GM12878 (cell line): Measurements from ENCODE around the gene ZBED5. TPM values are rescaled to one million over a fixed set of nuclear protein-coding genes. Genes with fewer than 3 reads are reported as not detected.

Experiments used
- ATAC-seq: fragments of 200-7000 bp; cut with Tn5 transposase; 3 replicates; pipeline ENCODE4 v1.9.1; 2020; ENCODE audit warnings: mild to moderate bottlenecking, moderate library complexity
- BruUV-seq: library from RNA; stranded (reverse); fragments of 400-500 nt; replicated peaks from 2 replicates; lab custom pipeline; 2021; lab: Mats Ljungman, UMichigan
- CTCF ChIA-PET: fragments of 300-600 bp; sonication (Branson Sonifier 250); formaldehyde crosslinking; extraction: SDS; loops from one replicate; lab custom pipeline; 2021; ENCODE audit warnings: inconsistent platforms; lab: Yijun Ruan, JAX
- POLR2A ChIA-PET: fragments of 350-600 bp; formaldehyde crosslinking; extraction: SDS; loops from one replicate; lab custom pipeline; 2021; ENCODE audit warnings: inconsistent platforms; lab: Charles Lee
- RAD21 ChIA-PET: fragments of 300-600 bp; sonication (Branson Sonifier 250); formaldehyde crosslinking; loops from one replicate; lab custom pipeline; 2023; ENCODE audit warnings: antibody characterized with exemption; ENCODE audit not compliant: unreplicated experiment; lab: Charles Lee
- SMC1A ChIA-PET: fragments of 300-600 bp; sonication (Branson Sonifier 250); formaldehyde crosslinking; loops from one replicate; lab custom pipeline; 2023; ENCODE audit not compliant: unreplicated experiment, uncharacterized antibody; lab: Charles Lee
- DNase-seq: peaks from one replicate; pipeline ENCODE4 v3.0.0-alpha.2; 2011; ENCODE audit warnings: low read depth, low spot score
- FAIRE-seq: peaks from 3 replicates; lab custom pipeline; 2011; peaks lifted over from hg19 to GRCh38; lab: Jason Lieb, UNC
- H2AFZ ChIP-seq: 2 replicates; pipeline ENCODE4 v1.6.0; 2011; ENCODE audit warnings: low read depth, low read length, control low read depth; ENCODE audit not compliant: control insufficient read depth
- H3K27ac ChIP-seq: 2 replicates; pipeline ENCODE4 v1.5.1; 2011; ENCODE audit warnings: control low read depth; ENCODE audit not compliant: control insufficient read depth, insufficient read depth
- H3K27me3 ChIP-seq, 2 experiments: replicated peaks in 1 of 2; 2 replicates each; pipeline versions ENCODE4 v1.6.0 to v1.6.1; 2011; ENCODE audit warnings: low read length in 1 of 2; ENCODE audit not compliant: control insufficient read depth in 2 of 2, insufficient read depth in 2 of 2
- H3K36me3 ChIP-seq, 2 experiments: 2 replicates each; pipeline ENCODE4 v1.5.1; 2011; ENCODE audit warnings: low read length in 1 of 2; ENCODE audit not compliant: control insufficient read depth in 2 of 2, insufficient read depth in 2 of 2
- H3K4me1 ChIP-seq: 2 replicates; pipeline ENCODE4 v1.6.1; 2011; ENCODE audit warnings: mild to moderate bottlenecking, low read length, moderate library complexity, mixed read lengths; ENCODE audit not compliant: control insufficient read depth, insufficient read depth
- H3K4me2 ChIP-seq: 2 replicates; pipeline ENCODE4 v1.6.0; 2011; ENCODE audit warnings: control low read depth; ENCODE audit not compliant: control insufficient read depth, insufficient read depth
- H3K4me3 ChIP-seq: fragments of 200-600 bp; sonication (generic); 2 replicates; pipeline ENCODE4 v1.5.1; 2016
- H3K79me2 ChIP-seq: 2 replicates; pipeline ENCODE4 v1.6.0; 2011; ENCODE audit warnings: low read length; ENCODE audit not compliant: control insufficient read depth, insufficient read depth
- H3K9ac ChIP-seq: 2 replicates; pipeline ENCODE4 v1.8.0; 2011; ENCODE audit warnings: low read length, control low read depth, mixed read lengths; ENCODE audit not compliant: control insufficient read depth, insufficient read depth
- H3K9me3 ChIP-seq: replicated peaks from 3 replicates; pipeline ENCODE4 v1.5.1; 2011; ENCODE audit warnings: mild to moderate bottlenecking, low read length; ENCODE audit not compliant: control insufficient read depth, insufficient read depth
- H4K20me1 ChIP-seq: 2 replicates; pipeline ENCODE4 v1.6.0; 2011; ENCODE audit not compliant: control insufficient read depth, insufficient read depth
- ATF3 ChIP-seq: IDR thresholded peaks from 2 replicates; pipeline ENCODE4 v1.6.1; 2011; ENCODE audit warnings: low read depth, mild to moderate bottlenecking, low read length, moderate library complexity, borderline replicate concordance; ENCODE audit errors: extremely low read depth
- BRCA1 ChIP-seq: IDR thresholded peaks from 2 replicates; pipeline ENCODE4 v1.6.1; 2011; ENCODE audit warnings: low read depth, low read length, improper control_type of control experiment
- CBX5 ChIP-seq: sonication (generic); IDR thresholded peaks from 2 replicates; pipeline ENCODE4 v1.6.1; 2016; ENCODE audit warnings: low read depth, moderate library complexity, mild to moderate bottlenecking, inconsistent platforms
- ESRRA ChIP-seq: IDR thresholded peaks from 2 replicates; pipeline ENCODE4 v1.6.1; 2012; ENCODE audit warnings: mild to moderate bottlenecking, low read length, improper control_type of control experiment
- ETV6 ChIP-seq, 2 experiments: fragments of 450-650 bp in 1 of 2; IDR thresholded peaks in 1 of 2; conservative IDR thresholded peaks in 1 of 2; 2 replicates each; pipeline ENCODE4 v1.6.1; 2014; ENCODE audit warnings: antibody characterized with exemption in 1 of 2, borderline replicate concordance in 1 of 2, low read depth in 1 of 2, mild to moderate bottlenecking in 1 of 2, moderate library complexity in 1 of 2
- IRF3 ChIP-seq: fragments of 450-650 bp; IDR thresholded peaks from 2 replicates; pipeline ENCODE4 v1.6.1; 2014; ENCODE audit warnings: mild to moderate bottlenecking
- MTA3 ChIP-seq: IDR thresholded peaks from 2 replicates; pipeline ENCODE4 v1.6.1; 2012; ENCODE audit warnings: low read length, inconsistent platforms, borderline replicate concordance
- NR2C2 ChIP-seq: IDR thresholded peaks from 2 replicates; pipeline ENCODE4 v1.6.1; 2011; ENCODE audit warnings: borderline replicate concordance, low read depth; ENCODE audit not compliant: control insufficient read depth, insufficient read length
- PBX3 ChIP-seq: IDR thresholded peaks from 2 replicates; pipeline ENCODE4 v1.6.1; 2011; ENCODE audit warnings: mild to moderate bottlenecking, low read depth, low read length, moderate library complexity; ENCODE audit not compliant: insufficient replicate concordance
- POLR2A ChIP-seq: IDR thresholded peaks from 2 replicates; pipeline ENCODE4 v1.6.1; 2011; ENCODE audit warnings: low read depth, mild to moderate bottlenecking, low read length
- RUNX3 ChIP-seq: IDR thresholded peaks from 2 replicates; pipeline ENCODE4 v1.6.1; 2012; ENCODE audit warnings: low read length, inconsistent platforms
- SIX5 ChIP-seq: IDR thresholded peaks from 2 replicates; pipeline ENCODE4 v1.6.1; 2011; ENCODE audit warnings: mild to moderate bottlenecking, low read depth, low read length, moderate library complexity; ENCODE audit not compliant: severe bottlenecking
- SREBF1 ChIP-seq: IDR thresholded peaks from 2 replicates; pipeline ENCODE4 v1.6.1; 2012; ENCODE audit warnings: mild to moderate bottlenecking, low read length
- SRF ChIP-seq, 2 experiments: IDR thresholded peaks; 2 replicates each; pipeline ENCODE4 v1.6.1; 2011; ENCODE audit warnings: low read depth in 2 of 2, low read length in 2 of 2, mild to moderate bottlenecking in 1 of 2, moderate library complexity in 1 of 2
- SUZ12 ChIP-seq: fragments of 200-600 bp; sonication (generic); IDR thresholded peaks from one replicate; pipeline ENCODE4 v1.6.1; 2018; ENCODE audit warnings: antibody characterized with exemption, mild to moderate bottlenecking; ENCODE audit not compliant: unreplicated experiment
- TCF12 ChIP-seq: IDR thresholded peaks from 2 replicates; pipeline ENCODE4 v1.6.1; 2011; ENCODE audit warnings: low read depth, mild to moderate bottlenecking, low read length
- USF2 ChIP-seq: IDR thresholded peaks from 2 replicates; pipeline ENCODE4 v1.6.1; 2011; ENCODE audit warnings: low read depth, low read length, improper control_type of control experiment, borderline replicate concordance
- WRNIP1 ChIP-seq: IDR thresholded peaks from 2 replicates; pipeline ENCODE4 v1.6.1; 2011; ENCODE audit warnings: low read depth, low read length, improper control_type of control experiment, borderline replicate concordance
- ZNF24 ChIP-seq: fragments of 450-650 bp; IDR thresholded peaks from 2 replicates; pipeline ENCODE4 v1.6.1; 2017; ENCODE audit warnings: antibody characterized with exemption, mild to moderate bottlenecking
- ZNF384 ChIP-seq: IDR thresholded peaks from 2 replicates; pipeline ENCODE4 v1.6.1; 2012; ENCODE audit warnings: low read depth, mild to moderate bottlenecking, low read length, improper control_type of control experiment, borderline replicate concordance
- WGBS: methylation state at CpG from one replicate; pipeline ENCODE4 v1.1.6; 2016; ENCODE audit warnings: low lambda C conversion rate; ENCODE audit not compliant: insufficient replicate concordance, insufficient coverage; ENCODE audit errors: missing lambda C conversion rate; 5-methylcytosine and 5-hydroxymethylcytosine counted together
- in situ Hi-C: fragments of 300-500 bp; cut with MboI; formaldehyde crosslinking; loops from 9 replicates; pipeline ENCODE4 v1.14.3; 2018; ENCODE audit warnings: mixed read lengths
- intact Hi-C: fragments of 100-400 bp; cut with micrococcal nuclease; formaldehyde crosslinking; loops from one replicate; pipeline ENCODE4 v1.14.2; 2022; ENCODE audit not compliant: unreplicated experiment
- polyA plus RNA-seq, 11 experiments: library from polyadenylated mRNA; depleted of rRNA in 4 of 11; unstranded in 6 of 11; stranded (reverse) in 5 of 11; fragments of >200 nt; fragmentation: Nextera tagmentation in 4 of 11; fragmentation: Illumina TruSeq in 1 of 11; extraction: Ambion mirVana in 4 of 11; extraction: Trizol in 1 of 11; gene quantifications; 1 replicate in 1 of 11; 2 replicates in 10 of 11; pipeline versions ENCODE4 v1.2.1 to v1.2.3, GENCODE V29; 2011 to 2016; ENCODE audit warnings: inconsistent platforms in 2 of 11, missing spikeins in 2 of 11, low read depth in 1 of 11
- total RNA-seq, 4 experiments: library from RNA; depleted of rRNA in 3 of 4; stranded (reverse); fragments of >200 nt in 3 of 4; fragmentation: Illumina TruSeq in 1 of 4; extraction: Trizol in 1 of 4; gene quantifications; 2 replicates each; pipeline versions ENCODE4 v1.2.1 to v1.2.3, GENCODE V29; 2013 to 2021

Gene ZBED5
- total and polyA plus RNA-seq, 10 of the 15 experiments (the other 5 are each of a cell fraction or from before 2014, with no cell fraction given) = 27.3 to 86.8 (median 37.6) TPM

GRCh38 chr11:10864688-10865087 is 6.8 kb upstream of the ZBED5 start:
- H2AFZ ChIP-seq = no peak overlapping the region
- H3K79me2 ChIP-seq = peaks cover 4% of the 10 kb centered on the region
- no peak overlapping the region for H3K4me2 ChIP-seq
- no peak for ATAC-seq
- ChIA-PET RAD21 (no interaction called here), CTCF (no interaction called here), POLR2A (no interaction called here), SMC1A (no interaction called here)
- no peak for FAIRE-seq
- intact Hi-C loops = no loop called here
- no peak overlapping the region for H3K9ac ChIP-seq
- no peaks in the 10 kb centered on the region for H3K36me3 ChIP-seq
- no peak for TF ChIP-seq BRCA1
- TF ChIP-seq ETV6 (conservative IDR thresholded peaks at IDR 0.05 in 1 of 2, IDR thresholded peaks at IDR 0.05 in 1 of 2; ENCODE audit: borderline replicate concordance in 1 of 2, low read depth in 1 of 2) = no peak
- no peak for TF ChIP-seq ATF3
- TF ChIP-seq RUNX3 = no peak
- TF ChIP-seq IRF3 = no peak
- TF ChIP-seq ZNF24 = no peak
- TF ChIP-seq USF2 = no peak
- no peak for TF ChIP-seq TCF12
- TF ChIP-seq PBX3 = no peak
- no peak for TF ChIP-seq POLR2A
- TF ChIP-seq SIX5 = no peak
- no peak for TF ChIP-seq SRF (IDR thresholded peaks at IDR 0.05; ENCODE audit: low read depth in 2 of 2, low read length in 2 of 2)
- TF ChIP-seq MTA3 = no peak
- TF ChIP-seq NR2C2 = no peak
- no peak for TF ChIP-seq WRNIP1
- TF ChIP-seq CBX5 = no peak
- TF ChIP-seq ZNF384 = no peak
- TF ChIP-seq ESRRA = no peak
- TF ChIP-seq SREBF1 = no peak
- no peak for TF ChIP-seq SUZ12
- WGBS = 100% methylated on average over 2 of the region's 2 CpGs
- H3K9me3 ChIP-seq = no peaks in the 10 kb centered on the region
- no peak for DNase-seq
- H3K4me1 ChIP-seq = no peaks in the 10 kb centered on the region
- H3K27me3 ChIP-seq = no peaks in the 10 kb centered on the region
- no peaks in the 10 kb centered on the region for H4K20me1 ChIP-seq
- in situ Hi-C loops = no loop called here
- no peak overlapping the region for H3K27ac ChIP-seq
- no peak overlapping the region for H3K4me3 ChIP-seq
- BruUV-seq = no TSS peak
